DND-41 (cell line): ENCODE measurements around the gene CLDN6.

Experiments
- CTCF ChIP-seq: IDR thresholded peaks from 2 replicates; pipeline ENCODE4 v1.5.1; 2012; ENCODE audit warnings: borderline replicate concordance, low read length, moderate library complexity, mild to moderate bottlenecking; ENCODE audit not compliant: poor library complexity, severe bottlenecking; ENCODE audit errors: extremely low read depth
- EZH2 ChIP-seq: IDR thresholded peaks from 3 replicates; pipeline ENCODE4 v1.6.1; 2012; ENCODE audit warnings: borderline replicate concordance, low read depth, mild to moderate bottlenecking, moderate library complexity, low read length, inconsistent platforms; ENCODE audit not compliant: severe bottlenecking

DNA sequence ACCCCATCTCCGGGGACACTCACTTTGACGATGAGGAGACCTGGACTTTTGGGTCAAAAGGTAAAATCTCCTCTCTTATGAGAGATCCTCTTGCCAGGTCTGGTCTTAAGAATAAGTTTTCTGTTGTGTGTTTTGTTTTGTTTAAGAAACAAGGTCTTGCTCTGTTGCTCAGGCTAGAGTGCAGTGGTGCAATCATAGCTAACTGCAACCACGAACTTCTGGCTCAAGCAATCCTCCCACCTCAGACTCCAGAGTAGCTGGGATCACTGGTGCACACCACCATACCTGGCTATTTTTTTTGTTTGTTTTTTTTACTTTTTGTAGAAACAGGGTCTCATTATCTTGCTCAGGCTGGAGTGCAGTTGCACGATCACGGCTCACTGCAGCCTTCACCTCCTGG, 32.5 kb upstream of the CLDN6 start:
- TF ChIP-seq CTCF (no peak), EZH2 (no peak)
